ENCODE data around the gene BRD3. TPM values are rescaled to one million over a fixed set of nuclear protein-coding genes. Genes with fewer than 3 reads are reported as not detected.

Gene BRD3
- total RNA-seq, 1 donor: 6.8 TPM

GRCh38 chr9:134003237-134003636, 64.6 kb downstream of the BRD3 start:
- no peaks in the 10 kb centered on the region for H3K27me3 ChIP-seq (ENCODE audit: insufficient read depth, low read length)
- no peak overlapping the region for H3K4me3 ChIP-seq (ENCODE audit: low read length)
- no peaks in the 10 kb centered on the region for H3K9me3 ChIP-seq (ENCODE audit: low read depth, low read length)
- no peaks in the 10 kb centered on the region for H3K4me1 ChIP-seq (ENCODE audit: insufficient read depth, low read length)

DNA sequence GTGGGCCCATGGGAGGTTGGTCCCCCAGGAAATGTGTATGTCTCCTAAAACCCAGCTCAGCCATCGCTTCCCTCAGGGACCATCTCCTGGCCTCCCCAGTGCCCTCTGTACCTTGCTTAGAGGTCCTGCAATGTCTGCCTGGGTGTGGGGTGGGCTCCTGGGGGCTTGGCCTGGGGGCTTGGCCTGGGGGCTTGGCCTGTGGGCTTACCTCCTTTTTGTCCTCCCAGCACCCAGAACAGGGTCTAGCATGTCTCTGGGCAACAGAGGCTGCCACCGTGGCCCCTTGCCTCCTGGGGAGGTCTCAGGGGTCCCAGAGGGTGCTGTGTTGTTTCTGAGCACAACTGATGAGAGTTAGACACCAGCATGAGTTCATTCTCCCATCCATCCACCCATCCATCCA, 65.0 kb downstream of the BRD3 start:
- Histone ChIP-seq H3K4me1 (ENCODE audit: insufficient read depth, low read length) (no peaks in the 10 kb centered on the region), H3K9me3 (ENCODE audit: low read depth, low read length) (no peaks in the 10 kb centered on the region), H3K4me3 (ENCODE audit: low read length) (no peak overlapping the region), H3K27me3 (ENCODE audit: insufficient read depth, low read length) (no peaks in the 10 kb centered on the region)

GRCh38 chr9:133999851-134000265, 68.0 kb downstream of the BRD3 start:
- Histone ChIP-seq H3K4me1 (ENCODE audit: insufficient read depth, low read length) (no peaks in the 10 kb centered on the region), H3K27me3 (ENCODE audit: insufficient read depth, low read length) (no peaks in the 10 kb centered on the region), H3K4me3 (ENCODE audit: low read length) (no peak overlapping the region), H3K9me3 (ENCODE audit: low read depth, low read length) (no peaks in the 10 kb centered on the region)

- Histone ChIP-seq H3K4me3 (ENCODE audit: low read length) (no peak overlapping the region), H3K27me3 (ENCODE audit: insufficient read depth, low read length) (no peaks in the 10 kb centered on the region), H3K9me3 (ENCODE audit: low read depth, low read length) (no peaks in the 10 kb centered on the region), H3K4me1 (ENCODE audit: insufficient read depth, low read length) (peaks cover 4% of the 10 kb centered on the region)
Measured at GRCh38 chr9:133998915-133999595, 68.8 kb downstream of the BRD3 start.

GRCh38 chr9:133997584-133997983, 70.2 kb downstream of the BRD3 start:
- no peaks in the 10 kb centered on the region for H3K27me3 ChIP-seq (ENCODE audit: insufficient read depth, low read length)
- no peaks in the 10 kb centered on the region for H3K9me3 ChIP-seq (ENCODE audit: low read depth, low read length)
- H3K4me1 ChIP-seq (ENCODE audit: insufficient read depth, low read length): peaks cover 16% of the 10 kb centered on the region
- H3K4me3 ChIP-seq (ENCODE audit: low read length): no peak overlapping the region

DNA sequence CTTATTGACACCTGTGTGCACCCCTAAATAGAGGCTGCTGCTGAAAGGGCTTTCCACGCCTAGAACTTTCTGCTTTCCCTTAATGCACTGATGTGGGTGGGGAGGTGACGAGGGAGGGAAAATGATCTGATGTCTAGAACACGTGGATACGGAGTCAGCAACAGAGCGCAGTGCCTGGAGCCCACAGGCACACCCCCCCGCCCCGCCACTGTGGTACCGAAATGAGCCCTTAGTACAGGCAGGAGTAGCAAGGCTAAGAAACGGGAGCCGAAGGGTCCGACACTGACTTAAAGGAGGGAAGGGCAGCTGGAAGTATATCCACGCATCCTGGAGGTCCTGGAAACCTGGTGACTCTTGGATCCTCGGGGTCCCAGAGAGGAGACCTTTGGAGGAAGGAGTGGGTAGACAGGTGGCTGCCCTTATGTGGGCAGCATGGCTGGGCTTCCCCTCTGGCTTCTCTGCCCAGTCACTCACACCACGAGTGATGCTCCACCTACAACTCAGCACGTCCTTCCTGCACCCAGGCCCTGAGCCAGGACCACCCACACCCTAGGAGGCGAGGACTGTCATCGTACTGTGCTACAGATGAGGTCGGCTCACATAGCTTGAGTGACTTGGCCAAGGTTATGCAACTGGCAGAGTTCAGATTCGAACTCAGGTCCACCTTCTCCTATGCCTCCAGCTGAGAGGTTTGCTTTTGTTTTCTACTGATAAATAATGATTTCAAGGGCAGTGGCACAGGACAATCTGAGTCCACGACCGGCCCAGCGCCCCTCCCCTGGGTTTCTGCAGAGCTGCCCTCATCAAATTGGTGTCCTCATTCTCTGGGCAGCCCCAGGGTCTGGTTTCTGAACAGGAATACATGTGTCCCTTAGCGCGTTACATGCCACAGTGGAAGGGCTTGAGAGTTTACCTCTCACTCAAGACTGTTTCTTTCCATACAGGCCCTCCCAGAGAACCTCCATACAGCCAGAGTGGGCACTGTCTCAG, 71.0 kb downstream of the BRD3 start:
- Histone ChIP-seq H3K4me1 (ENCODE audit: insufficient read depth, low read length) (peaks cover 16% of the 10 kb centered on the region), H3K9me3 (ENCODE audit: low read depth, low read length) (no peaks in the 10 kb centered on the region)

DNA sequence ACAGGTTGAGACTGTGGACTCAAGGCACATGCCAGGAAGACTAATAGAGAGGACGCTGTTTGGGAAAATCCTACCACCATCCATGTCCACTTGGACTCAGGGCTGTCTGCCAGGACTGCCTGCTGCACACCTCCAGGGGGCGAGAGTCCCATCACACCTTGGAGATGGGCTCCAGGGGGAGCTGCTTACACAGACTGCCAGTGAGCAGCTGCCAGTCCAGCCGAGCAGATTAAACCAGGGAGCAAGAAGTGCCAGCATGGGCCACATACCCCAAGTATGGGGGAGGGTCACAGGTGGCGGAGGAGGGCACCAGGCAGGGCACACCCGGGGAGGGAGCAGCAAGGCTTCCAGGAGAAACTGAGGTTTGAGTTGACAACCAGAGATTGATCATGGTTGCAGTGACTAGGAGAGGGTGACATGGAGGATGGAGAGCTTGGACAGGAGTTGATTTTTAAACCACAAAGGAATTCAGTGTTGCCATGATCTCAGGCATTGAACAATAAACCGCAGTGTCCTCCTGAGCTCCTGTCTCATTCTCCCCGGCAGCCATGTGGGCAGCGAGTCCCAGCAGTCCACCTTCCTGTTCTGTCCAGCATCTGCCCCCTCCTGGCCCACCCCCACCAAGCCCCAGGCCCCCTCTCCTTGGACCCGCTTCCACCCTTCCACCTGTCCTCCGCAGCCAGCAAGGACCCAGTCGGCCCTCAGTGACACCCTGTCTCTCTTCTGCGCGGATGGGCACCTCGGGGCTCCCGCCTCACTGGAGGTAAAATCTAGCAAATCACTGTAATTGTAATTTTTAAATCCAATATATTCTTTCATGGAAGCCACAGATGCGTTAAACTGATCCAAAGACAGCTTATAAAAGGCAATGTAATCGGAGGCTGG, 72.6 kb downstream of the BRD3 start:
- Histone ChIP-seq H3K9me3 (ENCODE audit: low read depth, low read length) (no peaks in the 10 kb centered on the region), H3K4me3 (ENCODE audit: low read length) (no peak overlapping the region), H3K27me3 (ENCODE audit: insufficient read depth, low read length) (no peaks in the 10 kb centered on the region), H3K4me1 (ENCODE audit: insufficient read depth, low read length) (peaks cover 27% of the 10 kb centered on the region)

More for the DNA sequence above, 71.0 kb downstream of the BRD3 start:
- Histone ChIP-seq H3K27me3 (ENCODE audit: insufficient read depth, low read length) (no peaks in the 10 kb centered on the region), H3K4me3 (ENCODE audit: low read length) (no peak overlapping the region)

GRCh38 chr9:133994353-133995011, 73.3 kb downstream of the BRD3 start:
- Histone ChIP-seq H3K27me3 (ENCODE audit: insufficient read depth, low read length) (no peaks in the 10 kb centered on the region), H3K9me3 (ENCODE audit: low read depth, low read length) (no peaks in the 10 kb centered on the region), H3K4me1 (ENCODE audit: insufficient read depth, low read length) (peaks cover 27% of the 10 kb centered on the region), H3K4me3 (ENCODE audit: low read length) (no peak overlapping the region)

- Histone ChIP-seq H3K4me1 (ENCODE audit: insufficient read depth, low read length) (peaks cover 27% of the 10 kb centered on the region), H3K9me3 (ENCODE audit: low read depth, low read length) (no peaks in the 10 kb centered on the region), H3K4me3 (ENCODE audit: low read length) (no peak overlapping the region), H3K27me3 (ENCODE audit: insufficient read depth, low read length) (no peaks in the 10 kb centered on the region)
Measured at GRCh38 chr9:133993635-133994253, 74.1 kb downstream of the BRD3 start.

DNA sequence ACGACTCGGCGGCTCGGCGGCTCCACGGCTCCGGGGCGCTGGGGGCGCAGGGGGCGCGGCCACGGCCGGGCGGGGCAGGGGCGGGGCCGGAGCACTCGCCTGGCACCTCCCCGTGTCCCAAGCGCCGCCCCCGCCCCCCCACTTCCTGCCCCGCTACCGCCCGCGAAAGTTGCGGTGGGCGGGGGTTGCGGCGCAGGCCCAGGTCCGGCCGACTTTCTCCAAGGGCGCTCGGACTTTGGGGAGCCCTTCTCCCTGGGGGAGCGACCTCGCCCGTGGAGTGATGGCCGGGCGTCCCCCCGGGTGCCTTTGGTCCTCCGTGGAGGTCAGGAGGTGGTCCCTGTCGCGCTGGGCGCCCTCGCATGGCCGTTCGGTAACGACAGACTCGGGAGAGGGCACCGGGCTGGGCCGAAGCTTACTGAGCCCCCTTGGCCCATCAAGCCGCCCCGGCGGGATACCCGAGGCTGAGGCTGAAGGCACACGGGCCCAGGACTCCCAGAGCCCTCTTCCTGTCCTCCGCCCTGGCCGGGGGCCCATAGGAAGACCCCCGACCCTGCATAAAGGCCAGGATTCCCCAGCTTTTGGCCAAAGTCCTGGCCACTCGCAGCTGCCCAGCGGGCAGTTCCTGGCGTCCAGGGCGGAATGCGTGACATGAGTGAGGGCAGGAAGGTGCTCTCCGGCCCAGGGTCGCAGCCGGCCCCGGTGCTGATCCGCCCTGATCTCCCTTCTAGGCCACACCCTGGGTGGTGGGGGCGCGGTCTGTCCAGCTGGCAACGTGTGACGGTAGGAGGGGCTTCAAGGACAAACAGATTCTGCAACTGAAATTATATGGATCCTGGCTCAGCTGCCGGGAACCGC, 74.8 kb downstream of the BRD3 start:
- H3K4me3 ChIP-seq (ENCODE audit: low read length): peak overlapping the region; percentile 49
- no peaks in the 10 kb centered on the region for H3K27me3 ChIP-seq (ENCODE audit: insufficient read depth, low read length)
- H3K9me3 ChIP-seq (ENCODE audit: low read depth, low read length): no peaks in the 10 kb centered on the region

DNA sequence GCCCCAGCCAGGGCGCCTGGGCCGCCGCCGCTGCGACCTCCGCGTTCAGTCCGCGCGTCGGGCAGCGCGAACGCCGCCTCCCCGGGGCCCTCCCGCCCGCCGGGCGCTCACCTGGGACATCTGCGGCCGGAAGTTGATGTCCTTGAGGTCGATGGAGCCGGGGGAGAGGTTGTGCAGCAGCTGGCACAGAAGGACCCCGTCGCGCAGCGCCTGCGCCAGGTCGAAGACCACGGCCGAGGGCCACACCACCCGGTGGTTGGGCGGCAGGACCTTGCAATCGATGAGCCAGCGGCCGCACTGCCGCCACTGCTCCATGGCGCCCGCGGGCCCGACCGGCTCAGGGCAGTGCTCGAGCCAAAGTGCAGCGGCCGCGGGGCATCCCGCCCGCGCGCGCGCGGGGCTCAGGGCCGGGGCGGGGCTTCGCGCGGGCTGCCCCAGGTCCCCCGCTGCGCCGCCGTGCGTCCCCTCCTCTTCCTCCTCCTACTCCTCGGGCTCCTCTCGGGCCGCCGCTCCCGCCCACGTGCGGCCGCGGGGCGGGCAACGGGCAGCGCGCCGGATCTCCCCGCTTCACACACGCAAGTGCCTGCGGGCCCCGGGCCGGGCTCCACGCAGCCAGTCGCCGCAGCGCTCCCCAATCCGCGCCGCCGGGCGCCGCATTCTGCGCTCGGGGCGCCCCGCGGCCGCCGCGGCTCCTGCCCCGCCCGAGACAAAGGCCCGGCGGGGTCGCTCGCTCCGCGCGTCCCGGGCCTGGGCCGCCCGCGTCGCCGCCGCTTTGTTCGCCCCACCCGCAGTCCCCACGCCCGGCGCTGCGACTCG, 75.7 kb downstream of the BRD3 start, which contains the start of gene VAV2:
VAV2 (minus strand) TSS at position 361 of the 816 bp plus-strand sequence; CDS start at position 315, 46 bp downstream.
- Histone ChIP-seq H3K4me3 (ENCODE audit: low read length) (peak within 1 kb of the TSS; percentile 50), H3K9me3 (ENCODE audit: low read depth, low read length) (no peaks in the 10 kb centered on the region), H3K4me1 (ENCODE audit: insufficient read depth, low read length) (peaks cover 27% of the 10 kb centered on the region), H3K27me3 (ENCODE audit: insufficient read depth, low read length) (no peaks in the 10 kb centered on the region)

More for the DNA sequence above, 74.8 kb downstream of the BRD3 start:
- H3K4me1 ChIP-seq (ENCODE audit: insufficient read depth, low read length): peaks cover 27% of the 10 kb centered on the region

DNA sequence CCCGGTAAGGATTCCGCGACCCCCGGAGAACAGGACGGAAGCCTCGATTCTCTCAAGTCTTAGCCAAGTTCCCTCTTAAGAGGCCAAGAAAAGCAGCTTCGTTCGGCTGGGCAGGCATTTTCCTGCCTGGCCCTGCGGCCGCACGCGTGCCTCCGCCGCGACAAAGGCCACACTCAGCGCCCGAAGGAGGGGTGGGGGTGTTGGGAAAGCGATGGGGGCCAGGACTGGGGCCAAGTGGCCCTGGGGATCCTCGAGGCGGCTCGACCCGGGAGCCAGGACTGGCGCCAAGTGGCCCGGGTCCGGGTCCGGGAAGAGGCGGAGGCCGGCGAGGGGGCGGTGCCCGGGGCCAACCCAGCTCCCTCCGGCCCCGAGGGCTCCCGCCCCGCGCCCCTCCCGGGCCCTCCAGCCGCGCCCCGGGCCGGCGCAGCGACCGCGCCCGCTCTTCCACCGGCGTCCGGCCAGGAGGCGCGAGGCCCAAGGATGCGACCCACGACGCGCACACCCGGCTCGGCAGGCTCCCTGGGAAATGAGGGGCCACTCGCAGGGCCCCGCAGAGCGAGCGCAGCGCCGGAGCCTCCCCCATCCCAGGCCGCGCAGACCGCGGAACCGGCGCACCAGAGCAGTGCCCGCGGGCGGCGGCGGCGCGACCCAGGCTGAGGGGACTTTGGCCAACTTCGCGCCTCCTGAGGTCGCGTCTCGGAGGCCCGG, 76.5 kb downstream of the BRD3 start:
- H3K27me3 ChIP-seq (ENCODE audit: insufficient read depth, low read length): no peaks in the 10 kb centered on the region
- peaks cover 27% of the 10 kb centered on the region for H3K4me1 ChIP-seq (ENCODE audit: insufficient read depth, low read length)
- H3K4me3 ChIP-seq (ENCODE audit: low read length): peak overlapping the region; percentile 50
- H3K9me3 ChIP-seq (ENCODE audit: low read depth, low read length): no peaks in the 10 kb centered on the region

All from mononuclear cell (primary cell).